GM18520 (cell line): ENCODE results near the gene ACSL1.

Source experiments
- ATAC-seq: cut with Tn5 transposase; IDR thresholded peaks from one replicate; pipeline ENCODE4 v1.9.1; 2021; ENCODE audit not compliant: unreplicated experiment

Gene ACSL1

GRCh38 chr4:184825896-184826690, at the start of gene ACSL1:
Gene ACSL1, minus strand, starts transcription at chr4:184825968. Its CDS starts 22,454 bp downstream, at chr4:184803514.
- ATAC-seq, result peak; percentile 50

- no peak for ATAC-seq
These were observed 47.3 kb upstream of the ACSL1 start for GRCh38 chr4:184873054-184873453.

- ATAC-seq, result no peak
These were observed 45.0 kb upstream of the ACSL1 start for GRCh38 chr4:184870718-184871117.

- no peak for ATAC-seq
These were observed 42.9 kb upstream of the ACSL1 start for GRCh38 chr4:184868623-184869022.

GRCh38 chr4:184863916-184864315, 38.1 kb upstream of the ACSL1 start:
- no peak for ATAC-seq

GRCh38 chr4:184861047-184861446, 35.3 kb upstream of the ACSL1 start:
- ATAC-seq, result no peak

- ATAC-seq, result no peak
These were observed 34.4 kb upstream of the ACSL1 start for GRCh38 chr4:184860018-184860779.

GRCh38 chr4:184857441-184858121, 31.8 kb upstream of the ACSL1 start:
- no peak for ATAC-seq

- ATAC-seq, result no peak
These were observed 30.5 kb upstream of the ACSL1 start for GRCh38 chr4:184856277-184856609.

GRCh38 chr4:184854673-184855072, 28.9 kb upstream of the ACSL1 start:
- ATAC-seq, result no peak

GRCh38 chr4:184853436-184853835, 27.7 kb upstream of the ACSL1 start:
- ATAC-seq, result no peak

- ATAC-seq, result no peak
These were observed 26.1 kb upstream of the ACSL1 start for GRCh38 chr4:184851886-184852285.

GRCh38 chr4:184851200-184851541, 25.4 kb upstream of the ACSL1 start:
- peak; percentile 42 for ATAC-seq

GRCh38 chr4:184850431-184851199, 24.8 kb upstream of the ACSL1 start:
- ATAC-seq, result peak; percentile 28

GRCh38 chr4:184850018-184850417, 24.2 kb upstream of the ACSL1 start:
- ATAC-seq, result no peak

GRCh38 chr4:184849185-184849584, 23.4 kb upstream of the ACSL1 start:
- peak; percentile 31 for ATAC-seq

- ATAC-seq, result no peak
These were observed 22.7 kb upstream of the ACSL1 start for GRCh38 chr4:184848510-184848909.

- no peak for ATAC-seq
These were observed 20.8 kb upstream of the ACSL1 start for GRCh38 chr4:184846531-184846930.

- no peak for ATAC-seq
These were observed 19.7 kb upstream of the ACSL1 start for GRCh38 chr4:184845367-184846021.

- no peak for ATAC-seq
These were observed 19.0 kb upstream of the ACSL1 start for GRCh38 chr4:184844742-184845141.
